ENCODE data around the gene NHEJ1. TPM values are rescaled to one million over a fixed set of nuclear protein-coding genes. Genes with fewer than 3 reads are reported as not detected.

The NHEJ1 gene
- total RNA-seq, 5 donors from 2014 or later (not counting 1 experiment from before 2014, with no cell fraction given) = 17.3 to 21.1 (median 18.2) TPM

DNA sequence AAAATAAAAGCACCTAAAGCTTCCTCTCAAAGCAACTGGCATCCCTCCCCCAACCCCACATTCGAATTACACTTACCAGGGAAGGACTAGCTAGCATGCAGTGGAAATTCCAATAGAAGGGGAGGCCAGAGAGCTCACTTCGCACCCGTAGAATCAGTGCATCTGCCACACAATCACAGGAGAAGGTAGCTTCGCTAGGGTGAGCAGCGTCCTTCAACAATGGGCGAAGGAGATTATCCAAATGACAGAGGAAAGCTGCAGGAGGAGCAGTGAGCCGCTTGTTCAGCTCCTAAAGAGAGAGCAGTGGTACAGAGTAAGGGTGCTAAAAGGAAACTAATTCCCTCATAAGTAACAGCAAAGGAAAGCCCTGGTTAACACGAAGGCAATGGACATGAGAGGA, 3.2 kb downstream of the NHEJ1 start:
- Mint-ChIP-seq H3K4me3 (no peak overlapping the region), H3K27me3 (no peaks in the 10 kb centered on the region), H3K9me3 (no peaks in the 10 kb centered on the region), H3K36me3 (peaks cover 30% of the 10 kb centered on the region), H3K4me1 (peaks cover 16 to 31% (median 22%) of the 10 kb centered on the region in 3 donors), H3K27ac (no peak overlapping the region)
- WGBS (ENCODE audit: insufficient coverage) = 90% methylated on average over 4 of the region's 8 CpGs
- Histone ChIP-seq H3K36me3 (ENCODE audit: control insufficient read depth in 2 of 2, extremely low read depth in 1 of 2, insufficient read depth in 1 of 2, low read length in 1 of 2) (peaks cover 0 to 26% of the 10 kb centered on the region in 2 donors), H3K9me3 (no peaks in the 10 kb centered on the region), H3K27me3 (replicated peaks in 1 of 2; ENCODE audit: control insufficient read depth in 2 of 2, extremely low read depth in 1 of 2, insufficient read depth in 2 of 2, low read length in 1 of 2) (no peaks in the 10 kb centered on the region), H3K27ac (ENCODE audit: low read length) (no peak overlapping the region), H3K4me3 (ENCODE audit: control insufficient read depth in 1 of 2, extremely low read depth in 1 of 2, low read length in 1 of 2) (no peak overlapping the region), H3K4me1 (ENCODE audit: control insufficient read depth in 1 of 2, extremely low read depth in 1 of 2, insufficient read depth in 2 of 2, low read length in 2 of 2) (peaks cover 4 to 14% of the 10 kb centered on the region in 2 experiments)
- DNase-seq (no peak), ATAC-seq (replicated peaks in 1 of 4) (no peak)
- CTCF ChIA-PET = interaction anchor here (0.6 to 2.4 kb wide), 10 partner anchors 19 to 177 kb away, joined by 3 to 8 read pairs (median 4); partner anchors contain the start of genes CNPPD1 (in 1 of the 2) and ZFAND2B (in 1 of the 2)
- POLR2A ChIA-PET = interaction anchor here in 1 of 2 donors (0.6 kb wide), 1 partner anchor 47 kb away, joined by 3 read pairs; no protein-coding TSS in a partner anchor

DNA sequence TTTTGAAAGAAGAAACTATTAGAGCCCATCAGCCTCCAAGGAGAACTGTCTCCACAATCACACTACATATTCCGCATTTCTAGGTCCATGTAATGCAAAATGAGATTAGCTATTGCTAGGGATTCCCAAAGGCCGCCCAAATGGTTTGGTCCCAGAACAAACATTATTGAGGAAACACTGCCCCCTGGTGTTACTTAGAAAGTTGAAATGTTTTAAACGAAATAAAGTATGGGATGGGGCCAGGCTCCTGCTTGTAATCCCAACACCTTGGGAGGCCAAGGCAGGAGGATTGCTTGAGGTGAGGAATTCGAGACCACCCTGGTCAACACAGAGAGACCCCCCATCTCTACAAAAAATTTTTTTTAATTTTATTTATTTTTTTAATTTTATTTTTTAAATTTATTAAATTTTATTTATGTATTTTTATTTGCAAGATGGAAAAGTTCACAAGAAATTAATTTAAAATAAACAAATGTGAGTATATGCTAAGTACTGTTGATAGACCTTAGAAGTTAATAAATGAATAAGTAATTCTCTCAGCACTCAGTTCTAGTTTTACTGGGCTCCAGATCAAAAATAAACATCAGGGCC, 5.5 kb downstream of the NHEJ1 start:
- no peak for ATAC-seq (replicated peaks in 1 of 4)
- WGBS (ENCODE audit: insufficient coverage) = no CpG with 5 or more reads among the region's 4 CpGs
- no peak overlapping the region for H3K4me3 ChIP-seq (ENCODE audit: control insufficient read depth in 1 of 2, extremely low read depth in 1 of 2, low read length in 1 of 2)
- Mint-ChIP-seq H3K36me3 (peaks cover 37% of the 10 kb centered on the region), H3K27ac (no peak overlapping the region), H3K4me1 (peaks cover 8 to 18% (median 13%) of the 10 kb centered on the region in 3 donors), H3K9me3 (no peaks in the 10 kb centered on the region), H3K27me3 (no peaks in the 10 kb centered on the region), H3K4me3 (no peak overlapping the region)
- peaks cover 4 to 7% of the 10 kb centered on the region in 2 experiments for H3K4me1 ChIP-seq (ENCODE audit: control insufficient read depth in 1 of 2, extremely low read depth in 1 of 2, insufficient read depth in 2 of 2, low read length in 2 of 2)
- H3K36me3 ChIP-seq (ENCODE audit: control insufficient read depth in 2 of 2, extremely low read depth in 1 of 2, insufficient read depth in 1 of 2, low read length in 1 of 2) = peaks cover 4 to 30% of the 10 kb centered on the region in 2 donors
- ChIA-PET CTCF (interaction anchor here (0.5 to 2.2 kb wide), 20 partner anchors 13 to 269 kb away, joined by 3 to 23 read pairs (median 4); partner anchors contain the start of genes CNPPD1 (in 1 of the 2), GLB1L (in 1 of the 2) and STK16 (in 1 of the 2)), POLR2A (no interaction called here)
- H3K27ac ChIP-seq (ENCODE audit: low read length) = no peak overlapping the region
- H3K27me3 ChIP-seq (replicated peaks in 1 of 2; ENCODE audit: control insufficient read depth in 2 of 2, extremely low read depth in 1 of 2, insufficient read depth in 2 of 2, low read length in 1 of 2) = no peaks in the 10 kb centered on the region
- peak in 14 of 35 experiments; percentile 3 to 84 (median 16) for DNase-seq
- no peaks in the 10 kb centered on the region for H3K9me3 ChIP-seq

DNA sequence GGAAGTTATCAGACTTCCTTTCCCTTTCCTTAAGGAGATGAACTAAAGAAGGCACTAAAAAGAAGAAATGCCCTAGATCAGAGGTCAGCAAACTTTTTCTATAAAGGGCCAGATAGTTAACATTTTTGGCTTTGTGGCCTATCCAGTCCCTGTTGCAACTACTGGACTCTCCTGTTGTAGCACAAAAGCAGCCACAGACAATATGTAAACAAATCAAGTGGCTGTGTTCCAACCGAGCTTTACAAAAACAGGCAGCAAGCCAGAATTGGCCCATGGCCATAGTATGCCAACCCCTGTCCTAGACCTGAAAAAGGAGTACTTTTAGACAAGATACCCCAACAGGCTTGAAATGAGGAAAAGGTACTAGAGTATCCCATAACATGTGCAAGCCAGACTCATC, 10.9 kb downstream of the NHEJ1 start:
- Mint-ChIP-seq H3K36me3 (peaks cover 40% of the 10 kb centered on the region), H3K9me3 (no peaks in the 10 kb centered on the region), H3K27ac (no peak overlapping the region), H3K4me3 (no peak overlapping the region), H3K27me3 (no peaks in the 10 kb centered on the region), H3K4me1 (no peaks in the 10 kb centered on the region)
- H3K9me3 ChIP-seq = no peaks in the 10 kb centered on the region
- no peak for DNase-seq
- CTCF ChIA-PET = interaction anchor here in 1 of 2 donors (0.7 kb wide), 2 partner anchors 10 to 854 kb away, joined by 4 to 5 read pairs; no protein-coding TSS in a partner anchor
- no peaks in the 10 kb centered on the region for H3K27me3 ChIP-seq (replicated peaks in 1 of 2; ENCODE audit: control insufficient read depth in 2 of 2, extremely low read depth in 1 of 2, insufficient read depth in 2 of 2, low read length in 1 of 2)
- ATAC-seq (replicated peaks in 1 of 4) = no peak
- H3K4me3 ChIP-seq (ENCODE audit: control insufficient read depth in 1 of 2, extremely low read depth in 1 of 2, low read length in 1 of 2) = no peak overlapping the region
- POLR2A ChIA-PET = no interaction called here
- no peaks in the 10 kb centered on the region for H3K4me1 ChIP-seq (ENCODE audit: control insufficient read depth in 1 of 2, extremely low read depth in 1 of 2, insufficient read depth in 2 of 2, low read length in 2 of 2)
- H3K36me3 ChIP-seq (ENCODE audit: control insufficient read depth in 2 of 2, extremely low read depth in 1 of 2, insufficient read depth in 1 of 2, low read length in 1 of 2) = peaks cover 8 to 52% of the 10 kb centered on the region in 2 donors
- H3K27ac ChIP-seq (ENCODE audit: low read length) = no peak overlapping the region
- 100% methylated on average over 1 of the region's 1 CpG for WGBS (ENCODE audit: insufficient coverage)

DNA sequence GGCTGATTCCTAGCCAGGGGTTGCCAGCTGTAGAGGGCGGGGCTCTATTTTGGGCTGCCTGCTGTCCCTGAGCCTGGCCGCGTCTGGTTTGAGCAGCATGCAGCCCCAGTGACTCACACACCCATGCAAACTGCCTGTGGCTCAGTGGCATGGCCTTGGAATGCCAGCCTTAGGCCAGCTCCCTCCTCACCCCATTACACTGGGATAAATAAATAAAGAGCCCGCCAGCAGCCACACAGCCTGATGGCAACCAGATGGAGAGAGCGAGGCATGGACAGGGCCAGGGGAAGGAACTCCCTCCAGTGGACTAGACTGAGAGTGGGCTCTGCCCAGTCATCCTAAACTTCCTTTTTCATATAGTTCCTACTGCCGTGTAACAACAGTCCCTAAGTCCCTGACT, 18.3 kb downstream of the NHEJ1 start:
- no peak overlapping the region for H3K4me3 Mint-ChIP-seq
- CTCF ChIA-PET = interaction anchor here in 1 of 2 donors (0.6 to 0.9 kb wide), 2 partner anchors 12 to 208 kb away, joined by 3 to 4 read pairs; no protein-coding TSS in a partner anchor
- POLR2A ChIA-PET = no interaction called here
- H3K27me3 ChIP-seq (replicated peaks in 1 of 2; ENCODE audit: control insufficient read depth in 2 of 2, extremely low read depth in 1 of 2, insufficient read depth in 2 of 2, low read length in 1 of 2) = no peaks in the 10 kb centered on the region
- H3K4me1 ChIP-seq (ENCODE audit: control insufficient read depth in 1 of 2, extremely low read depth in 1 of 2, insufficient read depth in 2 of 2, low read length in 2 of 2) = no peaks in the 10 kb centered on the region
- H3K27ac ChIP-seq (ENCODE audit: low read length) = no peak overlapping the region
- WGBS (ENCODE audit: insufficient coverage) = no CpG with 5 or more reads among the region's 6 CpGs
- no peak for DNase-seq
- ATAC-seq (replicated peaks in 1 of 4) = no peak
- H3K27me3 Mint-ChIP-seq = no peaks in the 10 kb centered on the region
- no peaks in the 10 kb centered on the region for H3K9me3 Mint-ChIP-seq
- H3K36me3 Mint-ChIP-seq = peaks cover 66% of the 10 kb centered on the region
- peaks cover 11 to 71% of the 10 kb centered on the region in 2 donors for H3K36me3 ChIP-seq (ENCODE audit: control insufficient read depth in 2 of 2, extremely low read depth in 1 of 2, insufficient read depth in 1 of 2, low read length in 1 of 2)
- H3K9me3 ChIP-seq = no peaks in the 10 kb centered on the region
- no peak overlapping the region for H3K4me3 ChIP-seq (ENCODE audit: control insufficient read depth in 1 of 2, extremely low read depth in 1 of 2, low read length in 1 of 2)
- no peak overlapping the region for H3K27ac Mint-ChIP-seq
- H3K4me1 Mint-ChIP-seq = no peaks in the 10 kb centered on the region

DNA sequence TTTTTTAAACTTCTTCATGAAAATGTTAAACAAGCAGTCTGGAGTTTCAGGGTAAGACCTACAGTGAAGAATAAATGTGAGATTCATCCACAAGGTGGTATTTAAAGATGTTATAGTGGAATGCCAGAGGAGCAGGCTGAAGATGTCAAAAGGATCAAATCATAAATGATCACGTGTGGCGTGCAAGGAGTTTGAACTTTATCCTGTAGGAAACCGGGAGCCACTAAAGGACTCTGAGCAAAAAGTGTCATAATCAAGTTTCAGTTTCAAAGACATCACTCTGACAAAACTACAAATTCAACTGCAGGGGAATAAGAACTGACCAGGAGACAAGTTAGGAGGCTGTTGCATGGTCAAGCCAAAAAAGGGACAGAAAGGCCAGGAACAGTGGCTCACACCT, 19.9 kb downstream of the NHEJ1 start:
- Histone ChIP-seq H3K4me3 (ENCODE audit: control insufficient read depth in 1 of 2, extremely low read depth in 1 of 2, low read length in 1 of 2) (no peak overlapping the region), H3K36me3 (ENCODE audit: control insufficient read depth in 2 of 2, extremely low read depth in 1 of 2, insufficient read depth in 1 of 2, low read length in 1 of 2) (peaks cover 8 to 55% of the 10 kb centered on the region in 2 donors), H3K27me3 (replicated peaks in 1 of 2; ENCODE audit: control insufficient read depth in 2 of 2, extremely low read depth in 1 of 2, insufficient read depth in 2 of 2, low read length in 1 of 2) (no peaks in the 10 kb centered on the region), H3K4me1 (ENCODE audit: control insufficient read depth in 1 of 2, extremely low read depth in 1 of 2, insufficient read depth in 2 of 2, low read length in 2 of 2) (no peaks in the 10 kb centered on the region), H3K9me3 (no peaks in the 10 kb centered on the region), H3K27ac (ENCODE audit: low read length) (no peak overlapping the region)
- ATAC-seq (replicated peaks in 1 of 4) (no peak), DNase-seq (no peak)
- CTCF ChIA-PET = interaction anchor here (0.6 to 1.1 kb wide), 2 partner anchors 9 to 285 kb away, joined by 3 to 4 read pairs; no protein-coding TSS in a partner anchor
- no peaks in the 10 kb centered on the region for H3K4me1 Mint-ChIP-seq
- H3K9me3 Mint-ChIP-seq = no peaks in the 10 kb centered on the region
- WGBS (ENCODE audit: insufficient coverage) = no CpG with 5 or more reads among the region's 3 CpGs
- peaks cover 58% of the 10 kb centered on the region for H3K36me3 Mint-ChIP-seq
- no peak overlapping the region for H3K27ac Mint-ChIP-seq
- no peak overlapping the region for H3K4me3 Mint-ChIP-seq
- POLR2A ChIA-PET = no interaction called here
- no peaks in the 10 kb centered on the region for H3K27me3 Mint-ChIP-seq

DNA sequence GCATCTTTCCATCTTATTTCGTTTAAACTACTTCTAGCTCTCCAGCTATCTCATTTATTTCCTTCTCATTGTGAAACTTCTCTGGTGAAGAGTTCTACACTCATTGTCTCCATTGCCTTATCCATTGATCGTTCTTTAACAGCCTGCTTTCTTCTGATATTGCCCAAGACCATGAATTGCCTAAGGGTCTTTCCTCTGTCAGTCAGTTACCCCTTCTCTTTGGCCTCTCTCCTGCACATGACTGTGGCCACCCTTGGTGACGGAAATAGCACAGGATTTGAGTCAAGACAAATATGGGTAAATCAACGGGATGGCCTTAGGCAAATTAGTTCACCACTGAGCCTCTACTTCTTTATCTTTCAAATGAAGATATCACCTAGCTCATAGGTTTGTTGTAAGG, 26.6 kb downstream of the NHEJ1 start:
- H3K27ac ChIP-seq (ENCODE audit: low read length) = no peak overlapping the region
- Mint-ChIP-seq H3K27ac (no peak overlapping the region), H3K4me1 (no peaks in the 10 kb centered on the region), H3K4me3 (no peak overlapping the region), H3K27me3 (no peaks in the 10 kb centered on the region), H3K9me3 (no peaks in the 10 kb centered on the region), H3K36me3 (peaks cover 33% of the 10 kb centered on the region)
- CTCF ChIA-PET = interaction anchor here in 1 of 2 donors (1.3 kb wide), 1 partner anchor 21 kb away, joined by 3 read pairs; no protein-coding TSS in a partner anchor
- H3K4me1 ChIP-seq (ENCODE audit: control insufficient read depth in 1 of 2, extremely low read depth in 1 of 2, insufficient read depth in 2 of 2, low read length in 2 of 2) = no peaks in the 10 kb centered on the region
- ATAC-seq (replicated peaks in 1 of 4) = no peak
- H3K27me3 ChIP-seq (replicated peaks in 1 of 2; ENCODE audit: control insufficient read depth in 2 of 2, extremely low read depth in 1 of 2, insufficient read depth in 2 of 2, low read length in 1 of 2) = no peaks in the 10 kb centered on the region
- peaks cover 0 to 6% of the 10 kb centered on the region in 2 donors for H3K36me3 ChIP-seq (ENCODE audit: control insufficient read depth in 2 of 2, extremely low read depth in 1 of 2, insufficient read depth in 1 of 2, low read length in 1 of 2)
- 81% methylated on average over 2 of the region's 4 CpGs for WGBS (ENCODE audit: insufficient coverage)
- DNase-seq = no peak
- no peak overlapping the region for H3K4me3 ChIP-seq (ENCODE audit: control insufficient read depth in 1 of 2, extremely low read depth in 1 of 2, low read length in 1 of 2)
- H3K9me3 ChIP-seq = no peaks in the 10 kb centered on the region
- POLR2A ChIA-PET = no interaction called here
